Ishikawa (cell line): ENCODE data around the gene SLC18B1.

Experiments used
- CEBPB ChIP-seq: IDR thresholded peaks from 2 replicates; pipeline ENCODE4 v1.6.1; 2012
- CREB1 ChIP-seq: IDR thresholded peaks from 2 replicates; pipeline ENCODE4 v1.6.1; 2012; ENCODE audit warnings: low read depth
- EGR1 ChIP-seq: IDR thresholded peaks from 2 replicates; pipeline ENCODE4 v1.6.1; 2012
- EP300 ChIP-seq: IDR thresholded peaks from 2 replicates; pipeline ENCODE4 v1.6.1; 2012; ENCODE audit warnings: borderline replicate concordance
- FOXM1 ChIP-seq: IDR thresholded peaks from 2 replicates; pipeline ENCODE4 v1.6.1; 2012; ENCODE audit warnings: low read depth, borderline replicate concordance
- NFIC ChIP-seq: IDR thresholded peaks from 2 replicates; pipeline ENCODE4 v1.6.1; 2012
- RAD21 ChIP-seq: IDR thresholded peaks from 2 replicates; pipeline ENCODE4 v1.6.1; 2012; ENCODE audit warnings: low read depth
- REST ChIP-seq: IDR thresholded peaks from 2 replicates; pipeline ENCODE4 v1.6.1; 2012; ENCODE audit warnings: low read depth, mild to moderate bottlenecking
- TAF1 ChIP-seq: IDR thresholded peaks from 2 replicates; pipeline ENCODE4 v1.6.1; 2012; ENCODE audit warnings: low read depth, mild to moderate bottlenecking
- TCF12 ChIP-seq: IDR thresholded peaks from 2 replicates; pipeline ENCODE4 v1.6.1; 2012; ENCODE audit warnings: low read depth
- TEAD4 ChIP-seq: IDR thresholded peaks from 2 replicates; pipeline ENCODE4 v1.6.1; 2012
- YY1 ChIP-seq: IDR thresholded peaks from 2 replicates; pipeline ENCODE4 v1.6.1; 2012; ENCODE audit warnings: low read depth
- ZBTB7A ChIP-seq: IDR thresholded peaks from 2 replicates; pipeline ENCODE4 v1.6.1; 2012; ENCODE audit warnings: low read depth
- TF ChIP-seq, protein P1 (sequence below): IDR thresholded peaks from 2 replicates; pipeline ENCODE4 v1.6.1; 2012
- TF ChIP-seq, protein P2 (sequence below): IDR thresholded peaks from 2 replicates; pipeline ENCODE4 v1.6.1; 2012

The SLC18B1 gene

GRCh38 chr6:132780770-132781371, 17.6 kb downstream of the SLC18B1 start:
- TF ChIP-seq REST, result no peak
- no peak for TF ChIP-seq NFIC
- TF ChIP-seq, protein P1, sequence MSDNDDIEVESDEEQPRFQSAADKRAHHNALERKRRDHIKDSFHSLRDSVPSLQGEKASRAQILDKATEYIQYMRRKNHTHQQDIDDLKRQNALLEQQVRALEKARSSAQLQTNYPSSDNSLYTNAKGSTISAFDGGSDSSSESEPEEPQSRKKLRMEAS, result no peak
- no peak for TF ChIP-seq RAD21
- TF ChIP-seq, protein P2, sequence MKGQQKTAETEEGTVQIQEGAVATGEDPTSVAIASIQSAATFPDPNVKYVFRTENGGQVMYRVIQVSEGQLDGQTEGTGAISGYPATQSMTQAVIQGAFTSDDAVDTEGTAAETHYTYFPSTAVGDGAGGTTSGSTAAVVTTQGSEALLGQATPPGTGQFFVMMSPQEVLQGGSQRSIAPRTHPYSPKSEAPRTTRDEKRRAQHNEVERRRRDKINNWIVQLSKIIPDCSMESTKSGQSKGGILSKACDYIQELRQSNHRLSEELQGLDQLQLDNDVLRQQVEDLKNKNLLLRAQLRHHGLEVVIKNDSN, result no peak
- TF ChIP-seq TAF1, result no peak
- no peak for TF ChIP-seq CREB1
- TF ChIP-seq CEBPB, result no peak
- no peak for TF ChIP-seq FOXM1
- TF ChIP-seq TCF12, result no peak
- no peak for TF ChIP-seq TEAD4
- TF ChIP-seq YY1, result no peak
- no peak for TF ChIP-seq ZBTB7A
- TF ChIP-seq EP300, result no peak
- TF ChIP-seq EGR1, result no peak

- no peak for TF ChIP-seq FOXM1
- peak; percentile 32 for TF ChIP-seq RAD21
- TF ChIP-seq, protein P1, result no peak
- no peak for TF ChIP-seq TEAD4
- TF ChIP-seq TAF1, result no peak
- TF ChIP-seq ZBTB7A, result no peak
- TF ChIP-seq EGR1, result no peak
Measured at GRCh38 chr6:132768051-132768517, 30.4 kb downstream of the SLC18B1 start.

- TF ChIP-seq EGR1, result no peak
Measured at GRCh38 chr6:132765560-132765959, 32.9 kb downstream of the SLC18B1 start.

GRCh38 chr6:132764370-132764769, 34.1 kb downstream of the SLC18B1 start:
- TF ChIP-seq CREB1, result no peak
- no peak for TF ChIP-seq NFIC

DNA sequence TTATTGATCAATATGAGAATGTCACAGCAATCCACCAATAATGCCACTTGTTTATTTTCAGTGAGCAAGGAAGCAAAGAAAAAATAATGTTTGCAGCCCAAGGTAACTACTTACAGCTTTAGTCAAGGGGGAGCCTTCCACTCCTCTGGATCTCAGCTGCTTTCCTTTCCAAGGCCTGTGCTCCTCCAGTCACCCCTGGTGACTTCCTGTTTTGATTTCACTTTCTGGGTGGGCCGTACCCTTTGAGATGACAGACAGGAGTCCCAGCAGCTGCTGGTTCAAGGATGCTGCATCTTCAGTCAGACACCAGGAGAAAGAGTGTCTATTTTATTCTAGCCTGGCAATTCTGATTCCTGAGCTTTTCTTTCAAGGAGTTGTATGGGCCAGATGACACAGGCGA, 35.2 kb downstream of the SLC18B1 start:
- TF ChIP-seq TCF12 (no peak), CREB1 (no peak), EP300 (no peak), EGR1 (no peak), TAF1 (no peak), CEBPB (no peak), YY1 (no peak), REST (no peak), ZBTB7A (no peak), NFIC (no peak), FOXM1 (no peak), RAD21 (no peak), TEAD4 (no peak)
- TF ChIP-seq, protein P2, result no peak
- TF ChIP-seq, protein P1, result no peak

GRCh38 chr6:132760256-132760655, 38.2 kb downstream of the SLC18B1 start:
- TF ChIP-seq CREB1 (no peak), FOXM1 (no peak), TAF1 (no peak), RAD21 (no peak), ZBTB7A (no peak), NFIC (no peak), REST (no peak), TCF12 (no peak), EP300 (no peak), TEAD4 (no peak), YY1 (no peak), EGR1 (no peak), CEBPB (no peak)
- TF ChIP-seq, protein P1, result no peak
- TF ChIP-seq, protein P2, result no peak
